Measurements from ENCODE around the gene PRR23E.

The PRR23E gene

DNA sequence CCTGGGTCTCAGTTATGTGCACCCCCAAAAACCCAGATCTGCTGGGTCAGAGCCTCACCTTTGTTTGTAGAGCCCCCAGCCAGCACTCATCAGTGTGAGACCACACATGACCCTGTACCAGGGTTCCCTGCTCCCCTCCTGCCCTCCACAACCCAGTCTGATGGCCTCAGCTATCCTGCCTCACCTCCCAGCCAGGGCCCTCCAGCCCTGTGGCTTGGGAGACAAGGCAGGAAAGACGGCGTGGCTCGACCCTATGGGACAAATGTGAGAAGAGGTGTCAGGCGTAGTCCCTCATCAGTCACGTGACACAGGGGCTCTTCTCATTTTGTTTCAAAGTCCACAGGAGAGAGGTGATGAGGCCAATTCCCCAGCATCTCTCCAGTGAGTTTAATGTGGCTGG is 28.3 kb upstream of the PRR23E start:
- DNase-seq (ENCODE audit: low read depth) = no peak

DNA sequence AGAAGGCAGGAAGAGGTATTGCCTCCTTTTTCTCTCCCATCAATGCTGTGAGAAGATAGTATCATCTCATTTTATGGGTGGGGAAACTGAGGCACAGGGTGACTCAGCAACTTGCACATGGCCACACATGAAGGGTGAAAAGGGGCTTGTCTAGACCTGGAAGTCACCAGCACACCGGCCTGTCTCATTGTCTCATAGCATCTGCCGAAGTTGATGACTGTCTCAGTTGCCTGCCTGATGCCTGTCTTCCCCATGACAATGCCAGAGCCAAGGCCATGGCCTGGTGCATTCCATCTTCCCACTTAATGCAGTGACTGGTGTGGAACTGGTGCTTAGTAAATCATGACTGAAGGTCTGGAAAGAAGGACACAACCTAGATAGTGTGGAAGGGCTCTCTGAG is 27.9 kb upstream of the PRR23E start:
- DNase-seq (ENCODE audit: low read depth) = no peak

DNA sequence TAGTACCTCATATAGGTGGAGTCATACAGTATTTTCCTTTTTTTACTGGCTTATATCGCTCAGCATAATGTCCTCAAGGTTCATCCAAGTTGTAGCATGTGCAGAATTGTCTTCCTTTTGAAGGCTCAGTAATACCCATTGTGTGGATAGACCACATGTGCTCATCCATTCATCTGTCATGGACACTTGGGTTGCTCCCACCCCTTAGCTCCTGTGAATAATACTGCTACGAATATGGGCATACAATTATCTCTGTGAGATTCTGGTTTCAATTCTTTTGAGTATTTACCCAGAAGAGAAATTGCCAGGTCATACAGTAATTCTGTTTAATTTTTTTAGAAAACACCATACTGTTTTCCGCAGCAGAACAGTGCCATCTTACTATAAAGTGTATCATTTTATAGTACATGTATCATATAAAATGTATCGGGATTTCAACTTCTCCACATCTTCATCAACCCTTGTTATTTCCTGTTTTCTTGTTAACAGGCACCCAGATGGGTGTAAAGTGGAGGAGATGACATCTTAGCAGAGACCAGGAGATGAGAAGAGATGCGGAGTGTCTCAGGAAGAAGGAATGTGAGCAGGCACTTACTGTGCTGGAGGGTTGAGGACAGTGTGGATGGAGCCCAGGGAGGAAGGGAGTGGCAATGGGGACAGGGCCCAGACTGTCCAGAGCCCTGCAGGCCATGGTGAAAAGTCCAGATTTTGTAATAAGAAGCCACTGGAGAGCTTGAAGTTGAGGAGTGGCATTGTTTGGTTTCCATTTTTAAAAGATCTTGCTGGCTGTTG is 27.0 kb upstream of the PRR23E start:
- no peak for DNase-seq (ENCODE audit: low read depth)

DNA sequence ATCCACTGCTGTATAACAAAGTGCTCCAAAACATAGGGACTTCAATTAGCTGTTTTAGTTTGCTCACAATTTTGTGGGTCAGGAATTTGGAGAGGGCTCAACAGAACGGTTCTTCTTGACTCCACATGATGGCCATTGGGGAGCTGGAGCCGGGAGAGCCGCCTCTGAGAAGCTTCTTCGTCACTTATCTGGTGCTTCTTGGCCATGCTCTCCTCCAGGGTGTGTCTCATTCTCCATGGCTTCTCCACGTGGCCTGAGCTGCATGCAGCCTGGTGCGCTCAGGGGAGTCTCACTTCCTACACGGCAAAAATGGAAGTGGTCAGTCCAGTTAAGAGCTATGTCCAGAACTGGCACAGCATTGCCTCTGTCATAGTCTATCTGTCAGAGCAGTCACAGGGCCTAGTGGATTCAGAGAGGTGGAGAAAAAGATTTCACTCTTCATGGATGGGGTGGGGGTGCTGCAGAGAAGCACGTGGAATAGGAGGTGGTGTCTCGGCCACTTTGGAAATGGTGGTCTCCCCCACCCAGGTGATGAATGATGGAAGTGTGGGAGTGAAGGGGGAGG is 26.3 kb upstream of the PRR23E start:
- no peak for DNase-seq (ENCODE audit: low read depth)

DNA sequence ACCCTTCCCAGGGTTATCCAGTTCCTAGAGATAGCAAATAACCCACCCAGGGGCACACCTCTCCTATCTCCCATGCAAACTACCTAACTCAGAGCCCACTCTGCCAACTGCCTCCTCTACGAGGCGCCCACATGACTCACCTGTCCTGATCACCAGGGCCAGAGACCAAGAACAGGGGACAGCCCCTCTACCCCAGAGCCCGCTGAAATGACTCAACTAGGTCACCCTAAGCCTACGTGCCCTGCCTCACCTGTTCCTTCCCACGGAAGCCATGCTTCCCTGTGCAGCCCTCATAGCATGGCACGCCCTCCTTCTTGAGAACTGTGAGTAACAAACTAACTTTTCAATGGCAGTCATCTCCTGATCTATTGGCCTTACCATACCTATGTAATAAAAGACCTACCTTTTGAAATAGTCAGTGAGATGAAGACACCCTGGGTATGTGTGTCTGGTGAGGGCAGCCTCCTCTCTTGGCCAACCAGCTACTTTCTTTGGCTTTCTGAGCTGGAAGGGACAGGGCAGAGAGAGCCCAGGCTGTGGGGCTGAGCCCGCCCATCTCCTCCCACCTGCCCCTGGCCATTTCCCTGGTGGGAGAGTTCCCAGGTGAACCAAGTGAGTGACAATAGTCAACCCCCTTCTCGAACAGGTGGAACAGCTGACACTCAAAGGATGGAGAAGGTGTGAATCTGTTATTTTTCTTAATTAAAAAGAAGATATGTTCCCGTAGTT is 25.5 kb upstream of the PRR23E start:
- DNase-seq (ENCODE audit: low read depth) = no peak

DNA sequence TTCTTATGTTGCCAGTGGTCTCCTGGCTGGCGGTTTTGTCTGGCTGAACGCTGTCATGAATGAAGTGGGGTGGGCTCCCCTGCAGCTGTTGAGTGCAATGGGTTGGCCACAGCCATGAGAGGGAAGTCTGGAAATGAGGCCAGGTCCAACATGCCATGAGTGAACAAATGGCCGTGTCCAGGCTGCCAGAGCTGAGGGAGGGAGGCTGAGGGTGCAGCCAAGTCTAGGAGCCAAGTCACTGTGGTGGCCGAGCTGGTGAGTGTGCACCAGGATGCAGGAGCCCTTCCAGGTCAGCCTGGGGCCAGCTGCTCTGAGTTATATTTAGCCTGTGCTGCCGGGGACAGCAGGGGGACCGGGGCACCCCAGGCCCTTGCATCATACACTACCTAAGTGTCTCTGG is 24.7 kb upstream of the PRR23E start:
- DNase-seq (ENCODE audit: low read depth) = no peak

DNA sequence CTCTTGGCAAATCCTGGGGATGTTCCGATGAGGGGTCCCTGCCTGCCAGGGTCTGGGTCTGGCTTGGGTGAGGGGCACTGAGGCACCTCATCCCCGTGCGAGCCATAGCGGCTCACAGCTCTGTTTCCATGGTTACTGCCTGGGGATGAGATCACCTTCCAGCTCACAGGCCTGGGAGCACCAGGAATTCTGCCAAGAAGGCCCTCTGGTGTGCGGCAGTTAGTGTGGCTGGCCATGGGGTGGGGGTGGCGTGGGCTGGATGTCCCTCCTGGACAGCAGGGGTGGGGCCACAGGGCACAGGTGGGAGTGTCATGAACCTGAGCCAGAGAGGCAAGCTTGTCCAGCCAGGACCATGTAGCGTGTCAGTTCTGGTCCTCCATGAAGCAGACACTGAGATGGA is 22.1 kb upstream of the PRR23E start:
- peak; percentile 16 for DNase-seq (ENCODE audit: low read depth)

DNA sequence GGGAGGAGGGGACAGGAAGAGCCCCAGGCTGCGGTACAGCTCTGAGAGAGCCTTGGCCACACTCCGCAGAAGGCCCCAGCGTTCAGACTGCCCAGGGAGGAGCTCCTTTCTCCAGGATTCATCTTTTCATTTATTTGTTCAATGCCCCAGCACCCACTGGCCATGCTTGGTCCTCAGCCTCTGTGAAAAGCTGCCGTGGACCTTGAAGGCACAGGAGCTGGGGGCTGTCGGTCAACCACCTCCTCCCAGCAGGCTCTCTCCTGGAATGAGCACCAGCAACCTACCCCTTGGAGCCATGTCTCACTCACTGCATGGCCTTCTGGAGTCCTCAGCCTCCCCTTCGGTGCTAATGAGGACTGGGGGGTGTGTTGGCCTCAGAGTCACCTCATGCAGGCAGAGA is 21.6 kb upstream of the PRR23E start:
- no peak for DNase-seq (ENCODE audit: low read depth)

DNA sequence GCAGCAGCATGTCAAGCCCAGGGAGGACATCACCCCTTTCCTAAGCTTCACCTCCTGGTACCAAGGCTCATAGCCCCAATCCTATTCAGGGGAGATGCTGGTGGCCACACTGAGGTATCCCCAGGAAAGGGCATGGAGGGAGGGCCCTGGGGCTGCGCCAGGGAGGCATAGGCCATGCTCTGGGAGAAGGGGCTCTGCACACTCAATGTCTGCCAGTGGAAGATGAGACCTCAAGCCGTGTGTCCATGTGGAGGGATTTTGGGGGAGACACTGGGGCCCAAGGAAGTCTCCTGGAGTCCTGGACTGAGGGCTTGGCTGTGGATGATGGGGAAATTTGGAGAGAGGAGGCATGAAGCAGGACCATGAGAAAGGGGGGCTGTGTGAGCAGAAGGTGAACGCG is 21.2 kb upstream of the PRR23E start:
- DNase-seq (ENCODE audit: low read depth) = no peak

DNA sequence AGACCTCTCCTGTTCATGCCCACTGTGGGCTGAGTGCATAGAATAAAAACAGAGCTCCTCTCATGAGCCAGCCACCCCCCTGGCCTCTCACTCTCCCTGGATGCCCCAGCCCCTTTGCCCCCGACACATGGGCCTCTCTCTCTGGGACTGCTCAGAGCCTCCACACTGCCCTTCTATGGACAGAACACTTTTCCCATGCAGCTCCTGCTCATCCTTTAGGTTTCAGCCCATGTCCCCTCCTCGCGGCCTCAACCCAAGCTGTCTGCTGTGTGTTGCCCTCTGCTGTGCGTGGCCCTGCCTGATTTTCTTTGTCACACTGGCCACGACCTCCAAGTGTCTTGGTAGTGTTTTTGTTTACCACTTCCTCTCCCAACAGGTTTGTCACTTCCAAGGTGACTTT is 20.7 kb upstream of the PRR23E start:
- DNase-seq (ENCODE audit: low read depth) = no peak

DNA sequence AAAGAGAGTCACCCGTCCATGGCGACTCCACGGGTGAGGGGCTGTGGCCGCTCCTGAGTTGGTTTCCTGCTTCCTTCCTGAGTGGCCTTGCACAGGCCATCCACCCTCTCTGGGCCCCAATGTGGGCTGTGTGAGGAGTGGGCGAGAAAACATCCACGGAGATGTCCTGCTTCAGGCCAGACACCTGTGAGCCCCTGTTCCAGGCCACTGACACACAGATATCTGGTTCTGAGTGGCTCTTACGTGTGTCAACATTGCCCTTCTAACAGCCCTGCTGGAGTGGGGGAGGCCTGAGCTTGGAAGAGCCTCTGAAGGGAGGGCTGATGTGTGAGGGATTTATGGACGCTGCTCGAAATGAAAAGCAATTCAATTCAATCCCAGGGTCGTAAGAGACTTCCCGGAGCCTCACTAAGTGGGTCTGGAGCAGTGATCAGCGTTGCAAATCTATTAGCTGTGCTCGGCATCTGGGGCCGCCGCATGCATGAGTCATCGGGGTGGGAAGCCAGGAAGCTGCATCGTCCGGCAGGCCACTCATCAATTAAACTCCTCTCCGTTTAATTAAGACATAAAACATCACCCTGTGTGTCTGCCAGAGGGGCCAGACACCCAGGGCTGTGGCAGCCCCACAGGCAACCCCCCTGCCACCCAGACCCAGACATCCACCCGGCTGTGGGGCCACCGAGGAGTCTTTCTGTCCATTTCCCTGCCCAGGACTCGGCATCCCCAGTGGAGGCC is 20.0 kb upstream of the PRR23E start:
- peak; percentile 13 for DNase-seq (ENCODE audit: low read depth)

DNA sequence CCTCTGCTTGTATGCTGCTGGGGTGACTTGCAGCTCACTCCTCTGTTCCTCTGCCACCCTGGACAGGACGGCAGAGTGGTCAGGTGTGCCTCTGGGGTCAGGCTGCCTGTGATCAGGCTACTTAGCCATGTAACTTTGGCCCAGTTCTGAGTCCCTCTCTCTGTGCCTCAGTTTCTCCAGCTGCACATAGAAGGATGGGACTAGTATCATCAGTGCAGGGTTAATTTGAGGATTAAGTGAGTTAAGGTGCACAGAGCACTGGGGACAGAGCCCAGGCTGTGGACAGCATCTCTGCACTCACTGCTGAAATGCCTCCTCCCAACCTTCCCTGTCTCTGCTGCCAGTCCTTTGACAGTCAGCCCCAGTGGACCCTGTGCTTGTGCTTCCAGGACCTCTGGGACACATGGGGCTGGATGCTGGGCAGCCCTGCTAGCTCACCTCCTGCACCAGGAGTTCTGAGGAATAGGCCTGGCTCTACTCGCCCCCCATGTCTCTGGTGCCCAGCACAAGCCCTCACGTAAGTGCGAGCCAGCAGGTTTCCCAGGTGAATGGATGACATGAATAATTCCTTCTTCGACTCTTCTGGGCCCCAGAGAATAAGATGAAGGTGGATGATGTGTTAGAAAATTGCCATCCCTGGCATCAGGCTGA is 19.3 kb upstream of the PRR23E start:
- DNase-seq (ENCODE audit: low read depth) = no peak

DNA sequence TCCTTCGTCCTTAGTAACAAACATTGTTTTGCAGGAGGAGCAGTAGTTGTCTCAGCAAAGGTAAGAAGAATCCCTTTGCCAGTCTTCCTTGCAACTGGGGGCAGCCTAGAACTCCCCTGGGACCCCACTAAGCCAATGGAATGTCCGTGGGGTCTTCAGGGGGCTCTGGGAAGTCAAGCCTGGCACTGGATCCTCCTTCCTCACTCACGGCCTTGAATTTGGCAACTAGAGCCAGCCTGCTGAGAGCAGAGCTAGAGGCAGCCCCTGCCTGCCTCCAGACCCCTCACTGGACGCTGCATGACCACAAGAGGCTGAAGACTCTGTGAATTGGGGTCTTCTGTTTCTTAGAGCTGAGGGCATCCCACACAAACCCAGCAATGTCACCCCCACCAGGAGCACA is 18.6 kb upstream of the PRR23E start:
- no peak for DNase-seq (ENCODE audit: low read depth)

DNA sequence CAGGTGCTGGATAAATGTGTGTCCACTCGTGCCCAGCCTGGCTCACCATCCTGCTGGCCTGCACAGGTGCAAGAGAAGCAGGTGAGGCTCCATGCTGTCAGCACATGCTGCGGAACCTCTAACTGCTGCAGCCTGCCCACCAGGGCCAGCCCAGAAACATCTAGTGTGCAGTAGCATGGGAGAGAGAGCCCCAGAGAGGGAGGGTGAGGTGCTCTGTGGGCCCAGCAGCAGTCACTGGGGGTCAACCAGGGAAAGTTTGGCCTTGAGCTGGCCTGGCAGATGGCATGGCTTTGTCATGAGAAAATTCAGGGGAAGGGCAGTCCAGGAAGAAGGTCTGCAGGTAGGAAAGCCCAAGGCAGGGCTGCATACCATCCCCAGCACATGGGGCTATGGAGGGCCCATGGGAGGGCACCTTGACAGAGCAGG is 18.2 kb upstream of the PRR23E start:
- no peak for DNase-seq (ENCODE audit: low read depth)

DNA sequence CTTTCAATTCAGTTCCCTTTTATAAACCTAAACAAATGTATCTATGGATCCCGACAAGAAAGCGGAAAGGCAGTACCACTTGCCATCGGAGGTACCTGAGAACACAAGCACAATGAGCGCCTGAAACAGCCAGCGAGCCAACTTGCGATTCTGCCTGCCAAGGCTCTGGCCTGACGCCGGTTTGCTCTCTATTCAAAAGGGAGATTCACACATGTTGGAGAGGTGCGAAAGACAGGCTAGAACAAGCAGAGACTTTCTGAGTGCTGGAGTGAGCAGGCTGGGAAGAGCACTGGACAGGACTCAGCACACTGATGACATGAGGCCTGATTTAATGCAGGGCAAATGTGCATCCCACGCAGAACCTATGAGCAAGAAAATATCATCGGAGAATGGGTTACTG is 17.7 kb upstream of the PRR23E start:
- no peak for DNase-seq (ENCODE audit: low read depth)

DNA sequence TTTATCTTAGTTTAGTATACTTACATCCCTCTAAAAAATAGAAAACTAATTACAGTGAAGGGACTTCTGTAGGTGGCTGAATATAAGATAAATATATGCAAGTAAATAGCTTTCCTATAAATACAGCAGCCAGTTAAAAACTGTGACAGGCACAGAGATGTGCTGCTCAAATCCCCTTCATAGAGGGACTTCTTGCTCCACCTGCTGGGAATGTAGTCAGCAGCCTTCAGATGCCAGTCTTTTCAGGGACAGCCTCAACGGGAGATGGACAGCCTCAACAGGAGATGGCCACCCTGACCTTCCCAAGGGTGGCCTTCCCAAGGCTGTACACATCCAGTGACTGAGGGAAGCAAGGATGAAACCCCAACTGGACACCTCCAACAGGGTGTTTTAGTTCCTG is 15.7 kb upstream of the PRR23E start:
- no peak for DNase-seq (ENCODE audit: low read depth)

DNA sequence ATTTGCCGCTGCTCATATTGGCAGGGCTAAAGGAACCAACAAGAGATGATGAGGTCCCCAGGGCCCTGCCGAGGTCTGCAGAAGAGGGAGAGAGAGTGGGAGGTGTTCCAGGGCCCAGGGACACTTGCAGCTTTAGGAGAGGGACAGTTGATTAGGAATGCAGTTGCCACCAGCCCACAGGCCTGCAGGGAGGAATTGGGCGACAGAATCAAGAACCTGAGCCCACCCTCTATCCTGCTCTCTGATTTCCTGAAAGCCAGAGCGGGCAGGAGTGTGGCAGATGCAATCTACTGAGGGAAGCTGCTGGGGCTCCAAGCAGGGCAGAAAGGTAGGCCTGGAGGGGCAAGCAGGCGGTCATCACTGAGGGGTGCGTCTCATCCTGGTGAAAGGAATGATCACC is 12.1 kb upstream of the PRR23E start:
- no peak for DNase-seq (ENCODE audit: low read depth)

DNA sequence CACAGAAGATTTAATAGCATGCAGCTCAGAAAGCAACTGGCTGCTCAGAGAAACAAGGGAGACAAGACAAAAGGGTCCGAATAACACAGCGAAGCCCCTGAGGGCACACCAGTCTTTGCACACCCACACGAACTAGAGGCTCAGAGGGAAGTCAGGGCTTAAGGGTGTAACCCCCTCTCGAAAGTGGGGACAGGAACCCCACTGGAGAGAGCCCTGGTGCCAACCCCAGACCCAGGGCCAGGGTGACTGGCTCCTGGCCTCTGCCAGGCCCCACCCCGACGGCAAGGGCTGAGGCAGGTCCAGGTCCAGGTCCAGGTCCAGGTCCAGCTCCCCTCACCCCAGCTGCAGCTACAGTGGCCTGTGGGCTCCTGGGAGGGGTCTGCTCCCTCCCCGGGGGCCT is 10.5 kb upstream of the PRR23E start:
- no peak for DNase-seq (ENCODE audit: low read depth)

DNA sequence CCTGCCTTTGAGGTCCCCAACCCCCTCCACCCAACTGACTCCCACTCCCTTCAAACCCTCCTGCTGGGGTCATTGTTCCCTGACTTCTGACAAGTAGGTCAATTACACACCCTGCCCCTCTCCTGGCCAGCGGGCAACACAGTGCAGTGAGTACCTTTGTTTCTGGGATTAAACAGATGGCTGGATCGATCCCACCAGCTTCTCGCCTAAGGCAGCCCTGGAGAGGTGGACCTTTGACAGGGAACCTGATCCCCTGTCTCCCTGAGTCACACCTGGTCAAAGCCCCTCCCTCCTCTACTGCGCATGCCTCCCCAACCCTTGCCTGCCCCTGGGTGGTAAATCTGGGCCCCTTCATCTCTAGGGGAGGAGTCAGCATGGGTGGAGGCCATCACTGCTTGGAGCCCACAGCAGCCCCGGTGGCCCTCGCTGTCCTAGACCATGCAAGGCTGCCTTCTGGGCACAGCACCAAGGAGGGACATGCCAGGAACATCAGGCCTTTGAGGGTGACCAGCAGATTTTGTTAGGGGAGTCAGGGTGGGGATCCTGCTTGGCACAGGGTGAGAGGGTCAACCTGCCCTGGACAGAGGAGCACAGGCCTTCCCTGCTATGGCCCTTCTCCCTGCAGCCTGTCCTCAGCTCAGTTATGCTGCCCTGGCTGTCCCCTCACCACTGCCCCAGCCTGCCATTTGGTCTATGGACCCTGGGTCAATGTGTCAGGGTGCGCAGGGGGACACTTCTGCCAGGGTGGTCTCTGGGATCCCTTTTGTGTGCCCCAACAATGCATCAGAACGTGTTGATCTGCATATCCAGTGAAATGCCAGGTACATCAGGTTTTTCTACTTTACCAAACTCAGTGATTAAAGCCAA is 9.8 kb upstream of the PRR23E start:
- no peak for DNase-seq (ENCODE audit: low read depth)

DNA sequence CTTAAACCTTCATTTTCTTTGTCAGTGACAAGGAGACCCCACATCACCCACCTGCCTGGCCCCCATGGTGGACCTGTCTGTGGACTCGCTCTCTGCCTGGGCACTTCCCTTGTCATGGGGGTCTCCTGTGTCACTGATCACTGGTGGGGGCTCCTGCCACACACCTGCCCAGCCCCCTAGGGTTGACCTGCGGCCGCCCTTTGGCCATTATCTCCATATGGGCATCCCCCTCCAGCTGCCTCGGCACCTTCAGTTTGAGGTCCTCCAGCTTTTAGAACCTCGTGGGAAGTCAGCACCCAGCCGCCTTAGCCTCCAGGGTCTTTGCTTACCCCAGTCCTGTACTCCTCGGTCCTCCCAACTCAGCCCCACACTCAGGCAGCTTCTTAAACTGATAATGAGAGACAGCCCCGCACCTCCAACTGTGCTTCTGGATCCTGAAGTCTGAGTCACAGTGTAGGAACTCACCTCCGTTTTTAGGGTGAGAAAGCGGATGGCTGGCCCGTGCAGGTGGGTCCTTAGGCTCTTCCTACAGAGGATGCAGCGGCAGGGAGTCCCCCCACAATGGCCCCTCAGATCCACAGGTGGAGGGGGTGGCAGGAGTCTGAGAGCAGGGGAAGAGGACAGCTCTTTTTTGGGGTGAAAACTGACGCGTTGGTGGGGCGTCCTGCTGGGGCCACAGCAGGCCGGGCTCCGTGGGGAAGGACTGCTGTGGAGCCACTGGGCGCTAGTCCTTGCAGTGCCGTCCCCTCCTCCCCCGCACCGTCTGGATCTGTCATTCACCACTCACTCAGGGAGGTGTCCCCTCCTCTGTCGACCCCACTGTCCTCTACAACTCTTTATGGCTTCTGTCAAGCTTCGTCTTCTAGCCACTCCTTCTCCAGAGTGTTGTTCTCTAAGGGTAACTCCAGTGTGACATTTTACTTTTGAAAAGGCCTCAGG is 8.7 kb upstream of the PRR23E start:
- no peak for DNase-seq (ENCODE audit: low read depth)
